ENCODE data around the gene PDGFB. TPM values are rescaled to one million over a fixed set of nuclear protein-coding genes. Genes with fewer than 3 reads are reported as not detected.

The PDGFB gene
- total RNA-seq, 1 experiment from 2014 or later = 78.0 TPM

- Histone ChIP-seq H3K36me3 (ENCODE audit: control insufficient read depth, insufficient read depth, low read length) (no peaks in the 10 kb centered on the region), H3K27me3 (ENCODE audit: control insufficient read depth, insufficient read depth, low read length) (no peaks in the 10 kb centered on the region), H3K4me1 (ENCODE audit: control insufficient read depth, insufficient read depth, low read length) (peaks cover 52% of the 10 kb centered on the region), H3K9me3 (ENCODE audit: control insufficient read depth, insufficient read depth, low read depth, low read length) (no peaks in the 10 kb centered on the region), H3K4me3 (ENCODE audit: low read depth in 2 of 2, low read length in 2 of 2) (no peak overlapping the region), H3K27ac (ENCODE audit: low read length) (peak overlapping the region; percentile 89)
- DNase-seq (ENCODE audit: low read depth, low spot score) (no peak), ATAC-seq (no peak)
- ChIA-PET CTCF (interaction anchor here (0.6 kb wide), 1 partner anchor 28 kb away, joined by 3 read pairs; no protein-coding TSS in a partner anchor), POLR2A (no interaction called here)
- TF ChIP-seq REST (IDR thresholded peaks at IDR 0.05; ENCODE audit: insufficient read depth in 1 of 2, low read depth in 2 of 2, low read length in 1 of 2) (no peak), CTCF (IDR thresholded peaks at IDR 0.05) (no peak), TCF7L2 (IDR thresholded peaks at IDR 0.05; ENCODE audit: low read depth, low read length) (no peak), POLR2AphosphoS5 (IDR thresholded peaks at IDR 0.05; ENCODE audit: low read depth, low read length) (no peak), SIN3A (IDR thresholded peaks at IDR 0.05; ENCODE audit: borderline replicate concordance, insufficient read depth, low read depth, low read length) (no peak)
- in situ Hi-C loops (cut with HindIII; ENCODE audit: low pct_unique_long_range_greater_than_20kb, low sequenced_read_pairs) = no loop called here
- no TSS peak for BruUV-seq (replicated peaks)
- intact Hi-C loops (cut with micrococcal nuclease; ENCODE audit: unreplicated experiment) = no loop called here
These were observed 40.2 kb upstream of the PDGFB start for GRCh38 chr22:39284983-39285382.

GRCh38 chr22:39284142-39284980 is 39.6 kb upstream of the PDGFB start:
- ChIA-PET CTCF (interaction anchor here (0.6 kb wide), 1 partner anchor 29 kb away, joined by 3 read pairs; no protein-coding TSS in a partner anchor), POLR2A (no interaction called here)
- DNase-seq (ENCODE audit: low read depth, low spot score) = no peak
- TF ChIP-seq SIN3A (IDR thresholded peaks at IDR 0.05; ENCODE audit: borderline replicate concordance, insufficient read depth, low read depth, low read length) (no peak), REST (IDR thresholded peaks at IDR 0.05; ENCODE audit: insufficient read depth in 1 of 2, low read depth in 2 of 2, low read length in 1 of 2) (no peak), CTCF (IDR thresholded peaks at IDR 0.05) (no peak), POLR2AphosphoS5 (IDR thresholded peaks at IDR 0.05; ENCODE audit: low read depth, low read length) (no peak), TCF7L2 (IDR thresholded peaks at IDR 0.05; ENCODE audit: low read depth, low read length) (no peak)
- intact Hi-C loops (cut with micrococcal nuclease; ENCODE audit: unreplicated experiment) (no loop called here), in situ Hi-C loops (cut with HindIII; ENCODE audit: low pct_unique_long_range_greater_than_20kb, low sequenced_read_pairs) (no loop called here)
- Histone ChIP-seq H3K4me3 (ENCODE audit: low read depth in 2 of 2, low read length in 2 of 2) (no peak overlapping the region), H3K36me3 (ENCODE audit: control insufficient read depth, insufficient read depth, low read length) (no peaks in the 10 kb centered on the region), H3K4me1 (ENCODE audit: control insufficient read depth, insufficient read depth, low read length) (peaks cover 50% of the 10 kb centered on the region), H3K27me3 (ENCODE audit: control insufficient read depth, insufficient read depth, low read length) (no peaks in the 10 kb centered on the region), H3K27ac (ENCODE audit: low read length) (peak overlapping the region; percentile 89), H3K9me3 (ENCODE audit: control insufficient read depth, insufficient read depth, low read depth, low read length) (no peaks in the 10 kb centered on the region)
- no TSS peak for BruUV-seq (replicated peaks)
- peak; percentile 61 for ATAC-seq
